Inflammatory macrophage (primary cell): ENCODE data around the gene LRRK1.
A peak's percentile ranks its signal among the peaks of the same experiment; 100 is the strongest.
"Not testable (repeated sequence)": the region's sequence is repeated elsewhere in the genome, so short reads cannot be mapped to it uniquely, and the experiment has no call there.

Experiments
- DNase-seq, 2 donors: peaks; one replicate each; pipeline ENCODE4 v3.0.0-alpha.2; 2020 to 2022

The LRRK1 gene

DNA sequence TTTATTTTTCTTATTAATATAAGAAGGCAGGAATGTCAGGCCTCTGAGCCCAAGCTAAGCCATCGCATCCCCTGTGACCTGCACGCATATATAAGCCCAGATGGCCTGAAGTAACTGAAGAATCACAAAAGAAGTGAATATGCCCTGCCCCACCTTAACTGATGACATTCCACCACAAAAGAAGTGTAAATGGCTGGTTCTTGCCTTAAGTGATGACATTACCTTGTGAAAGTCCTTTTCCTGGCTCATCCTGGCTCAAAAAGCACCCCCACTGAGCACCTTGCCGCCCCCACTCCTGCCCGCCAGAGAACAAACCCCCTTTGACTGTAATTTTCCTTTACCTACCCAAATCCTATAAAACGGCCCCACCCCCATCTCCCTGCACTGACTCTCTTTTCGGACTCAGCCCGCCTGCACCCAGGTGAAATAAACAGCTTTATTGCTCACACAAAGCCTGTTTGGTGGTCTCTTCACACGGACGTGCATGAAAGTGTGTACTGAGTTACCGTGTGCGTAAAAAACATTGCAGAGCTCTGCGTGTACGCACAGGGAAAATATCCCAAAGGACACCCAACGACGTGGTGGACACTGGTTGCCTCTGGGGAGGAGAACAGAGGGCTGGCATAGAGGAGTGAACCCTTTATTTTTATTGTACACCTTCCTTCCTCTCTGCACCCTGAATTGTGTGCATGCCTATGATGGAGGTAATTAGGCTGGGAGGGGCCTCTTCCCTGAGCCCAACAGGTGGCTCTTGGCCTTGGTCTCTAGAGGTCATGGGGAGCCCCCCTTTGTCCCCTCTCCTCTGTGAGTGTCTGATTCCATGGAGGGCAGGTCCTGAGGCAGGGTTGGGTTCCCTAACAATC lies 158.9 kb downstream of the LRRK1 start:
- DNase-seq: not testable (repeated sequence)

GRCh38 chr15:101078669-101079323 lies 159.6 kb downstream of the LRRK1 start:
- no peak for DNase-seq

DNA sequence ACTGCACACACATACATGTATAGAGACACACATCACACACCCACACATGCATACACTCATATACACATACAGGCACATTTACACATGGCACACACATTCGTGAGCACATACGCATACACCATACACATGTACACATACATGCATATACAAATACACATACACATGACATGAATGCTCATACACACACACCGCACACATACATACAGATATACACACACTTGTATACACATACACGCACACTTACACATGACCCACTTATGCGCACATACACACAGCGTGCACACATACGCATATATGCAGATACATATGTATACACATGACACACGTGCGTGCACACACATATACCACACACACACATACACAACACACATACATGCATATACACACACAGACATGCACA lies 162.7 kb downstream of the LRRK1 start:
- no peak for DNase-seq

GRCh38 chr15:101083336-101084045 lies 164.3 kb downstream of the LRRK1 start:
- DNase-seq: no peak

DNA sequence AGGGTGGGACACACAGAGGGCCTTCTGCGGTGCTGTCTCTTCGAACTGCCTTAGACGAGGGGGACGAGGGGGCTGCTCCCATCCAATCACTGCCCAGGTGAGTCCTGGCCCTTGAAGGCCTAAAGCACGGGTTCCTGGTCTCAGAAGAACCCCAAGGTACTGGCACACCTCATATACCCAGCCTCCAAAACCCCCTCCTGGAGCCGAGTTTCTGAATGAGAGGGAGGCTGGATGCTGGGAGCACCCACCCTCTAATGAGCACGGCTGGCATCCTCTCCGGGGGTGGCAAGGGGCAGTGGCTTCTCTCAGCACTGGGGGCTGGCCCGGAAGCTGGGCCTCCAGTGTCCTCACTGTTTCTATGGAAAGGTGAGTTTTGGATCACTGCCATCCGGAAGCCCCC lies 165.6 kb downstream of the LRRK1 start:
- no peak for DNase-seq

DNA sequence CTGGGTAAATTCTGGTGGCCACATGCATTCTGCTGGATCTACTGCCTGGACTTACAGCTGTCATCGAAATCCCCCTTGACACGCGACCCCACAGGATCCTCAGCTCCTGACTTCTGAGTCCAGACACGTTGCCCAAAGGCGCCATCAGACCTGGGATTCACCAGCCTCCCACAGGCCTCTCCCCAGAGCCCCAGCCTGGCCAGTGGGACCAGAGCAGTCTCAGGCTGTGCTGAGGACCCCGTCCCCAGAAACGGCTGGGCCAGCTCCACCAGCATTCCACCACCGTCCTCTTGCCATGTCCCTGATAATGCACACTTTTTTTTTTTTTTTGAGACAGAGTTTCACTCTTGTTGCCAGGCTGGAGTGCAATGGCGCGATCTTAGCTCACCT lies 166.1 kb downstream of the LRRK1 start:
- no peak for DNase-seq

DNA sequence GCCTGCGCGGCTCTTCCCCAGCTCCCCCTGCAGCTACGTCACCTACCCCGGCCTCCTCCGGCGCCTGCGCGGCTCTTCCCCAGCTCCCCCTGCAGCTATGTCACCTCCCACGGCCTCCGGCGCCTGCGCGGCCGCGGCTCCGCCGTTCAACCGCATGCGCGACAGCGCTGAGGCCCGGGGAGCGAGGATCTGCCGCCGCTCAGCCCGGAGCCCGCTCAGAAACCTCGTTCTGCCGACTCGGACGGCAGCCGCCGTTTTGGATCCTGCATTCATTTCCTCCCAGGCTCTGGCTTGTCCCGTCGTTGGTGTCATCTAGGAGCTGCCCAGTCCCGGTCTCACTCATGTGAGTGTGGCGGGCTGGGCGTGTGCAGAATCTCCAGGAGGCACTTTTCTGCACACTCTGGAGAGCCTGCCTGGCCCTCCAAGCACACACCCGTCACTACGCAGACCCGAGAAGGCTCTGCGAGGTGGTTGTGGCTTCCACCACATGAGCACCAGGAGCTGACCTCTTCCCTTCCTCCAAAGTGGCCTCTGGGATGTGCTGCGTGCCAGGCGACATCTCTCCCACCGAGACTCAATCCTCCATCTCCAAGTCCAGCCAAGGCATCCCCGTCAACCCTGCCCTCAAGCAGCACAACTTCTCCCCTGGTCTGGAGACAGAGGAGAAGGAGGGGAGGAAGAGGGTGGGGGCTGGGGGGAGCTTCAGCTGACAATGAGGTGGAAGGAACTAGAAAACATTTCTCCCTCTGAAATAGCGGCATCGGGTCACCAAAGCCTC lies 167.4 kb downstream of the LRRK1 start:
- peak in 1 of 2 donors; percentile 11 for DNase-seq

DNA sequence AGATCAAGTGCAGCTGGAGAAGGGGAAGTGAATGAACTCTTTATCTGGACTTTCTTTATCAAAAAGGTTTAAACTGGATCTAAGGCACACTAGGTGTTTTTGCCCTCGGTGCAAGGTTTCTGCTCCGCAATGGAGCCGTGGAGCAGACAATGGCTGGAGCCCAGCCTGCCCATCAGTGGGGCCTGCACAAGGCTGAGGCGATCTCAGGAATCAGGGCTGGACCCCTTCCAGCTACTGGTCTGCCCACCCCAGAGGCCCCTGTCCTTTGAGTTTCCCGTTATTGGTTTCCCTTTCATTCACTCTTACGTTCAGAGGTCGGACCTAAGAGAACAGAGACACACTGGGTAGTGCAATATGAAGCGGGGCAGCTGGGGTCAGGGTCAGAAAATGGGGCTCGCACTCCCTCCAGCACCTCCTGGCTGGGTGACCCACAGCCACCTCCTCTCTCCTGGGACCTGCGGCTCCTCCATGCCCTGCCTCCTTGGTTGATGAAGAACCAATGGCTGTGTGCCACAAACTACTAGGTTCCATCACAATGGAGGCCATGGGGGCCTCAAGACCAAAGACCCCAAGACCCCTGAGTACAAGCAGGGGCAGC lies 168.1 kb downstream of the LRRK1 start:
- no peak for DNase-seq

DNA sequence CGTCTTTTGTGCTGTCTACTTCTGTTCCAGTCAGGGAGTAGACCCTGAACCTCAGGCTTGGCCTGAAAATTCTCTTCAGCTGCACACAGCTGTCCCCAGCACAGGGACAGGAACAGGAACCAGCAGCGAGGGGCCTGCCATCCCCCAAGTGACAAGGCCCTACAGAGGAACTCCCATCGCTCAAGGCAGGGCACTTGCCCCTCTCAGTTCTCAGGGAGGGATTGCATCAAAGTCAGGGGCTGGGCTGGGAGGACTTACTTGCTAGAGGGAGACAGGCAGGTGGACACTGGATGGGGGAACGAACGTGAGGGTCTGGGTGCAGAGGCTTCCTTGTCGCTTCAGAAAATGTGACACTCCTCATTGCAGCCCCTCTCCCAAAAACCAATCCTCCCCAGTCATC lies 169.1 kb downstream of the LRRK1 start:
- no peak for DNase-seq

GRCh38 chr15:101088788-101089578 lies 169.8 kb downstream of the LRRK1 start:
- peak; percentile 65 to 68 for DNase-seq

DNA sequence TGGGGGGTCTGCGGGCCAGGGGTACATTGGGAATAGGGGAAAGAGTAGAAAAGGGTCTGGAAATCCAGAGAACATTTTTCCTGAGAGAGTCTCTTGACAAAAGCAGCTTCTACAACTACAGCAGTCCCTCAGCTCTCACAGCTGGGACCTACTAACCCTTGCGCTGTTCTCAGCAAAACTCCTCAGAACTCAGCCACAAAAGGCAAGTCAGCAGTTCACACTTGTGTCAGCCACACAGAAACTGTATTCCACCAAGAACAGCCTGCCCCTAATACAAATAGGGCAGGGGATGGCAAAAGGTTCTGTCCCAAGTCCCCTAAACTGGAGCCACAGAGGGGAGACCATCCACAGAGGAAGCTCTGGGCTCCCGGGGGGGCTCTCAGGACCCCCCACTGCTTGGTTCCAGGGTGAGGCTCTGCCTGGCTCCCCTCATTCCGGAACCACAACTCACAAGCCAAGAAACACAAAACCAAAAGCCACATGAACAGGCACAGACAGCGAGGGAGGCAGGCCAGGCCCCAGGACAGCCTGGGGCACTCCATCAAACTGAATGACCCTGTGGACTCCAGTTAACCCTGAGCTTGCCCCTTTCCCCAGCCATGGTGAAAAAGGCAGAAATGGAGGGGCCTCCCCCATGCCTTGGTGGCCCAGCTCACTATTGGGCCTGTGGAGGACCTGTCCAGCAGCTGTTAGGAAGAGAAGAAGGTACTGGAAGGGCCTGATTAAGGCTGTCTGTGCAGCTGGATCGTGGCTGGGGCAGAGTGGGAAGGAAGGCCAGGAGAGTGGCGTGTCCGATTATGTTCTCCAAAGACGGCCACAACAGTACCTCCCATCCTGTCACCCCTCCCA lies 170.6 kb downstream of the LRRK1 start:
- DNase-seq: no peak

DNA sequence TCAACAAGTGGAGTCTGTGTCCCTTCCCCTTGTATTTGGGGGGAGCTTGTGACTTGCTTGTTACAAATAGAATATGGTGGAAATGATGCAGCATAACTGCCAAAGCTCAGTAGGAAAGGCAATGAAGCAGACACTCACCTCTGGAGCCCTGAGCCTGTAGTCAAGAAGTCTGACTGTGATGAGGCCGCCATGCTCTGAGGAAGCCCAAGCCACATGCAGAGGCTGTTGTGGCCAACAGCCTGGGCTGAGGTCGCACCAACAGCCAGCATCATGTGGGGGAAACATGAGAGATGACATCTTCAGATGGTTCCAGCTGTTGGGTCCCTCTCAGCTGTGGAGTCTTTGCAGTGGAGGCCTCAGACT lies 171.3 kb downstream of the LRRK1 start:
- no peak for DNase-seq

DNA sequence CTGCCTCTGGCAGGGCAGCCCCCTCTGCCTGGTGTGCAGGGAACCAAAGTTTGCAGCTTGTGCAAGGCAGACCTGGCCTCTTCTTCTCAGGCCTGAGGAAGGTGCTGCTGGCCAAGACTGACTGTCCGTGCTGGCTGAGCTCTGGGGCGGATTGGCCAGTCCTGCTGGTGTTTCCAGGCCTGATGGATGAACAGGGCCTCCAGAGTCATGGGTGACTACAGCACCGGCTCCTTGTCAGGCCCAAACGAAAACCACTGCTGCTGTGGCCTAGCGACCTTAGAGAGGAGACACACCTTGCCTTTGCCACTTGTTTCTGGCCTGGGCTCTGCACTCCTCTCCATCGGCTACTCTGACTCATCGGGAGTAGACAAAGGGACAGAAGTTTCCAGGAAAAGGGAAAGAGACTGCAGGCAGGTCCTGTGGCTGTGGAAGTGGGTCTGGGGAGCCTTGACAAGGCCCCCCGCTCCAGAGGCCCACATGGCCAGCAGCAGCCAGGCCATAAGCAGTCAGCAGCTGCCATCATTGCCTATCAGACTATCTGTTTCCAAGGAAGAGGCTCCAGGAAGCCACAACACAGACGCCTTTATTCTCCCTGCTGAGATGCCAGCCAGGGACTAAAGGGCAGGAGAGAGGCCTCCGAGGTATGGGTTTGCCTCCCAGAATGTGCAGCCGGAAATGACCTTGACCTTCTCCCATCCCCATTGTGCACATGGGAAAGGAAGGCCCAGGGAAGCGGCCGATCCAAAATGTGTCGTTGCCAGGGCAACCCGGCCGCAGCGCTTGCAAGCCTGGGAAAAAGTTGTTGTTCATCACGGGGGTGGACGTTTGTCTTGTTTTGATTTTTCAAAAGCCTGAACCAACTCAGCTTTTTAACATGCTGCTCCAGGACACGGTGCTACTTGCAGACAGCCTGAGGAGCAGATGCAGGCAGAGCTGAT lies 172.2 kb downstream of the LRRK1 start:
- DNase-seq: no peak

- peak; percentile 78 to 92 for DNase-seq
These were observed 173.2 kb downstream of the LRRK1 start for GRCh38 chr15:101092156-101092866.

GRCh38 chr15:101092867-101093202 lies 173.7 kb downstream of the LRRK1 start:
- no peak for DNase-seq

GRCh38 chr15:101093958-101094357 lies 174.8 kb downstream of the LRRK1 start:
- DNase-seq: no peak

- not testable (repeated sequence) for DNase-seq
These were observed 176.7 kb downstream of the LRRK1 start for GRCh38 chr15:101095796-101096406.

DNA sequence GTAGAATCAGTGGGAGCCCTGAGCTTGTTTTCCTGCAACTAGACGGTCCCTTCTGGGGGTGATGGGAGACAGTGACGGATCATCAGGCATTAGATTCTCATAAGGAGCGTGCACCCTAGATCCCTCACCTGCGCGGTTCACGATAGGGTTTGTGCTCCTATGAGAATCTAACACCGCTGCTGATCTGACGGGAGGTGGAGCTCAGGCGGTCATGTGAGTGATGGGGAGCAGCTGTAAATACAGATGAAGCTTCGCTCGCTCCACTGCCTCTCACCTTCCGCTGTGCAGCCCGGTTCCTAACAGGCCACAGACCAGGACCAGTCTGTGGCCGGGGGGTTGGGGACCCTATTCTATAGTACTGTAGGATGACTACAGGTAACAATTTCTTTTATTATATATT lies 178.0 kb downstream of the LRRK1 start:
- no peak for DNase-seq
